Cardiac muscle cell (in vitro differentiated cells and primary cell): ENCODE results near the gene ECSCR. TPM values are rescaled to one million over a fixed set of nuclear protein-coding genes. Genes with fewer than 3 reads are reported as not detected.

Source experiments
- DNase-seq, 2 donors: peaks; one replicate each; pipeline versions ENCODE4 v3.0.0 to v3.0.0-alpha.2; 2010 to 2017; ENCODE audit warnings: low read depth in 1 of 2, low spot score in 1 of 2
- H3K27ac ChIP-seq: fragments of 200-600 bp; sonication (generic); 2 replicates; pipeline ENCODE4 v1.5.1; 2016
- H3K27me3 ChIP-seq: fragments of 200-600 bp; sonication (generic); 2 replicates; pipeline ENCODE4 v1.6.0; 2016; ENCODE audit warnings: control low read depth
- H3K36me3 ChIP-seq: fragments of 200-600 bp; sonication (generic); 2 replicates; pipeline ENCODE4 v1.5.1; 2016; ENCODE audit warnings: control low read depth
- H3K4me1 ChIP-seq: fragments of 200-600 bp; sonication (generic); 2 replicates; pipeline ENCODE4 v1.8.1; 2017; ENCODE audit warnings: low read depth, mild to moderate bottlenecking, mixed run types
- H3K4me3 ChIP-seq: fragments of 200-600 bp; sonication (generic); 2 replicates; pipeline ENCODE4 v1.5.1; 2016; ENCODE audit warnings: mild to moderate bottlenecking
- H3K9me3 ChIP-seq: fragments of 200-600 bp; sonication (generic); 2 replicates; pipeline ENCODE4 v1.5.1; 2017; ENCODE audit warnings: low read depth, mild to moderate bottlenecking, control low read depth
- CTCF ChIP-seq: IDR thresholded peaks from 2 replicates; pipeline ENCODE4 v1.5.1; 2012; ENCODE audit warnings: low read depth, mild to moderate bottlenecking, low read length
- polyA plus RNA-seq: library from polyadenylated mRNA; unstranded; fragments of >200 nt; fragmentation: Nextera tagmentation; extraction: Ambion mirVana; gene quantifications from 2 replicates; pipeline ENCODE4 v1.2.1, GENCODE V29; 2016
- total RNA-seq: library from RNA; depleted of rRNA; stranded (reverse); fragments of >200 nt; gene quantifications from 2 replicates; pipeline ENCODE4 v1.2.3, GENCODE V29; 2016

Gene ECSCR
- total and polyA plus RNA-seq, 2 experiments from 2014 or later = 0.97 TPM; not detected in 1

GRCh38 chr5:139404484-139404840 is 58.1 kb downstream of the ECSCR start:
- Histone ChIP-seq H3K27ac (peak overlapping the region; percentile 86), H3K27me3 (no peaks in the 10 kb centered on the region), H3K9me3 (no peaks in the 10 kb centered on the region), H3K36me3 (peaks cover 4% of the 10 kb centered on the region), H3K4me1 (peaks cover 6% of the 10 kb centered on the region), H3K4me3 (peak overlapping the region; percentile 36)
- TF ChIP-seq CTCF = no peak
- no peak for DNase-seq

- Histone ChIP-seq H3K4me1 (peaks cover 6% of the 10 kb centered on the region), H3K27ac (peak within 1 kb of the TSS; percentile 86), H3K36me3 (peaks cover 4% of the 10 kb centered on the region), H3K9me3 (no peaks in the 10 kb centered on the region), H3K27me3 (no peaks in the 10 kb centered on the region), H3K4me3 (peak within 1 kb of the TSS; percentile 36)
- TF ChIP-seq CTCF = no peak
- DNase-seq = peak; percentile 99
These were observed 58.6 kb downstream of the ECSCR start, which contains the start of gene SPATA24 for GRCh38 chr5:139403787-139404483. Gene SPATA24 (minus strand): TSS chr5:139404089. CDS start chr5:139404060, 29 bp downstream.

GRCh38 chr5:139403418-139403786 is 59.1 kb downstream of the ECSCR start:
- Histone ChIP-seq H3K9me3 (no peaks in the 10 kb centered on the region), H3K27me3 (no peaks in the 10 kb centered on the region), H3K4me3 (peak overlapping the region; percentile 36), H3K27ac (peak overlapping the region; percentile 86), H3K36me3 (peaks cover 4% of the 10 kb centered on the region), H3K4me1 (peaks cover 6% of the 10 kb centered on the region)
- DNase-seq = no peak
- no peak for TF ChIP-seq CTCF

GRCh38 chr5:139402561-139403158 is 59.9 kb downstream of the ECSCR start:
- TF ChIP-seq CTCF = peak; percentile 40
- H3K36me3 ChIP-seq = peaks cover 4% of the 10 kb centered on the region
- no peak overlapping the region for H3K4me3 ChIP-seq
- no peaks in the 10 kb centered on the region for H3K9me3 ChIP-seq
- peaks cover 6% of the 10 kb centered on the region for H3K4me1 ChIP-seq
- peak overlapping the region; percentile 86 for H3K27ac ChIP-seq
- H3K27me3 ChIP-seq = no peaks in the 10 kb centered on the region
- peak in 1 of 2 donors; percentile 38 for DNase-seq

GRCh38 chr5:139401546-139401945 is 61.0 kb downstream of the ECSCR start:
- peaks cover 6% of the 10 kb centered on the region for H3K4me1 ChIP-seq
- no peaks in the 10 kb centered on the region for H3K9me3 ChIP-seq
- no peak overlapping the region for H3K4me3 ChIP-seq
- TF ChIP-seq CTCF = no peak
- H3K36me3 ChIP-seq = peaks cover 4% of the 10 kb centered on the region
- no peak for DNase-seq
- no peaks in the 10 kb centered on the region for H3K27me3 ChIP-seq
- H3K27ac ChIP-seq = no peak overlapping the region
